Measurements from ENCODE around the gene SBF2. TPM values are rescaled to one million over a fixed set of nuclear protein-coding genes. Genes with fewer than 3 reads are reported as not detected.

The SBF2 gene
- polyA plus RNA-seq, 4 donors: 10.0 to 50.5 (median 15.1) TPM

DNA sequence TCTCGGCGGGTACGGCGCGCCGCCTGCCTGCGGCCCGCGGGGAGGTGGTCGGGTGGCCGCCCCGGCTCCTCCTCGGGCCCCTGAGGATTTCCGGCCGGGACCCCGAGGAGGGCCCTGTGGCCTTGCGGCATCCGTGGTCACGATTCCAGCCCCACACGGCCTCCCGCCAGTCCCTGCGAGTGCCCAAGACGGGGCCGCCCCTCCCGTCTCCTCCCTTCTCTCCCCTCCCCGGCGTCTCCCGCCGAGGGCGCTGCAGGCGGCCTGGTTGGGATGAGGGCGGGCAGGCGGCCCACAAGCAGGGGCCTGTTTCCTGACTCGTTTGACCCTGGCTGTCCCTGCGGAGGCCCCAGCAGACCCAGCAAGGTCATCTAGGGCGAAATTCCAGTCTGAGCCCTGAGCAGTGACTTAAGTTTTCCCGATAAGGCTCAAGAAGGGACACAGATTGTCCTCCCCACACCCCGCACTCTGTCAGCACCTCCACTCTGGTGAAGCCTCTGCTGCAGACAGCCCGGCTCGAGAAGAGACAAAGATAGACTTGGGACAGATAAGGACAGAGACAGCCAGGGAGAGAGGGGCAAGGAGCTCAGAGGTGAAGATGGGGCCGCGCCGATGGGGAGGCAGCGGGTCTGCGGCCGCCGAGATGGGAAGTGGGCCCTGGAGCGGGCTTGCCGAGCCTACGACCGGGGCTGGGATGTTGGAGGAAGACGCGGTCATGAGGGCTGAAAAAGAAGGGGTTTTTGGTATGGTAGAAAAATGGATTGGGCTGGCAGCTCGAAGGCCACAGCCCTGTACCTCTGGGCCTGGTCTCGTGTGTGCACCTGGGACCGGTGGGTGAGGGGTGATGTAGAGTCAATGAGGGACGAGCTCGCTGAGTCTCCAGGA is 535.1 kb downstream of the SBF2 start:
- FAIRE-seq: no peak
- peak; percentile 62 to 85 for DNase-seq
- H3K4me1 ChIP-seq (ENCODE audit: control insufficient read depth in 3 of 3, insufficient read depth in 2 of 3, low read depth in 1 of 3, low read length in 2 of 3): peaks cover 0 to 32% (median 0%) of the 10 kb centered on the region in 3 donors
- no peaks in the 10 kb centered on the region for H3K9me3 ChIP-seq (ENCODE audit: control insufficient read depth in 2 of 2, insufficient read depth in 1 of 2, low read depth in 1 of 2, low read length in 1 of 2)
- no peaks in the 10 kb centered on the region for H3K36me3 ChIP-seq (ENCODE audit: control insufficient read depth in 3 of 3, insufficient read depth in 2 of 3, low read depth in 1 of 3, low read length in 3 of 3)
- peak overlapping the region; percentile 40 to 76 (median 64) for H3K4me3 ChIP-seq (ENCODE audit: low read depth in 1 of 3, low read length in 3 of 3)
- H3K27me3 ChIP-seq (ENCODE audit: control insufficient read depth in 3 of 3, insufficient read depth in 3 of 3, low read length in 3 of 3): no peaks in the 10 kb centered on the region
- peak overlapping the region; percentile 88 to 92 (median 89) for H3K27ac ChIP-seq (ENCODE audit: low read depth in 1 of 3, low read length in 2 of 3)
- WGBS, 3 donors: 11 to 12% (median 12%) methylated on average over 41 to 58 of the region's 58 CpGs

GRCh38 chr11:9757809-9758636 is 536.0 kb downstream of the SBF2 start:
- no peaks in the 10 kb centered on the region for H3K27me3 ChIP-seq (ENCODE audit: control insufficient read depth in 3 of 3, insufficient read depth in 3 of 3, low read length in 3 of 3)
- H3K4me3 ChIP-seq (ENCODE audit: low read depth in 1 of 3, low read length in 3 of 3): peak overlapping the region; percentile 40 to 76 (median 64)
- DNase-seq (peak; percentile 76 to 90), FAIRE-seq (no peak)
- H3K36me3 ChIP-seq (ENCODE audit: control insufficient read depth in 3 of 3, insufficient read depth in 2 of 3, low read depth in 1 of 3, low read length in 3 of 3): no peaks in the 10 kb centered on the region
- peak overlapping the region; percentile 88 to 92 (median 89) for H3K27ac ChIP-seq (ENCODE audit: low read depth in 1 of 3, low read length in 2 of 3)
- H3K4me1 ChIP-seq (ENCODE audit: control insufficient read depth in 3 of 3, insufficient read depth in 2 of 3, low read depth in 1 of 3, low read length in 2 of 3): peaks cover 0 to 39% (median 0%) of the 10 kb centered on the region in 3 donors
- no peaks in the 10 kb centered on the region for H3K9me3 ChIP-seq (ENCODE audit: control insufficient read depth in 2 of 2, insufficient read depth in 1 of 2, low read depth in 1 of 2, low read length in 1 of 2)
- WGBS, 3 donors: 3 to 5% (median 4%) methylated on average over 46 to 64 of the region's 64 CpGs

- Histone ChIP-seq H3K4me3 (ENCODE audit: low read depth in 1 of 3, low read length in 3 of 3) (no peak overlapping the region), H3K27me3 (ENCODE audit: control insufficient read depth in 3 of 3, insufficient read depth in 3 of 3, low read length in 3 of 3) (no peaks in the 10 kb centered on the region), H3K4me1 (ENCODE audit: control insufficient read depth in 3 of 3, insufficient read depth in 2 of 3, low read depth in 1 of 3, low read length in 2 of 3) (peaks cover 0 to 43% (median 0%) of the 10 kb centered on the region in 3 donors), H3K36me3 (ENCODE audit: control insufficient read depth in 3 of 3, insufficient read depth in 2 of 3, low read depth in 1 of 3, low read length in 3 of 3) (no peaks in the 10 kb centered on the region), H3K27ac (ENCODE audit: low read depth in 1 of 3, low read length in 2 of 3) (no peak overlapping the region), H3K9me3 (ENCODE audit: control insufficient read depth in 2 of 2, insufficient read depth in 1 of 2, low read depth in 1 of 2, low read length in 1 of 2) (no peaks in the 10 kb centered on the region)
- DNase-seq (no peak), FAIRE-seq (no peak)
- WGBS, 3 donors: 91 to 96% (median 93%) methylated on average over 6 of the region's 6 CpGs
Observed at GRCh38 chr11:9756878-9757277, 537.1 kb downstream of the SBF2 start.

DNA sequence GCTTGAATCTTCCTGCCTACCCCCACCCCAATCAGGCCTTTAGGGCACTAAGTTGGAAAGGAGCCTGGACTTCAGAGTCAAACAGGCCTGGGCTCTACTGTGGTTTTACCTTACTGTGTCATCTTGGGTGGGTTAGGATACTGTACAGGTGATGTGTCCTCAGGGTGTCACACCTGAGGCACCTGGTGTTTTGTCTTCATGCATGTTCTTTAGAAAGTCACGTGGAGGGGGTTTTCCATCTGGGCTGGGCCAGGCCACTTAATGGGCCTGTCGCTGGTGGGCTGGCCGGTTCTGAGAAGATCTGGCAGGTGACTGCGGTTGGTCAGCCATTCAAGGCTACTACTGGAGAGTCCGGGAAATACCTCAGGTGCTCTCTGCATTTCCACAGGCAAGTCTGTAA is 537.6 kb downstream of the SBF2 start:
- Histone ChIP-seq H3K9me3 (ENCODE audit: control insufficient read depth in 2 of 2, insufficient read depth in 1 of 2, low read depth in 1 of 2, low read length in 1 of 2) (no peaks in the 10 kb centered on the region), H3K4me3 (ENCODE audit: low read depth in 1 of 3, low read length in 3 of 3) (no peak overlapping the region), H3K4me1 (ENCODE audit: control insufficient read depth in 3 of 3, insufficient read depth in 2 of 3, low read depth in 1 of 3, low read length in 2 of 3) (peaks cover 0 to 45% (median 0%) of the 10 kb centered on the region in 3 donors), H3K27me3 (ENCODE audit: control insufficient read depth in 3 of 3, insufficient read depth in 3 of 3, low read length in 3 of 3) (no peaks in the 10 kb centered on the region), H3K36me3 (ENCODE audit: control insufficient read depth in 3 of 3, insufficient read depth in 2 of 3, low read depth in 1 of 3, low read length in 3 of 3) (no peaks in the 10 kb centered on the region), H3K27ac (ENCODE audit: low read depth in 1 of 3, low read length in 2 of 3) (no peak overlapping the region)
- no peak for FAIRE-seq
- no peak for DNase-seq
- 85 to 97% (median 89%) methylated on average over 5 of the region's 5 CpGs for WGBS, 3 donors

DNA sequence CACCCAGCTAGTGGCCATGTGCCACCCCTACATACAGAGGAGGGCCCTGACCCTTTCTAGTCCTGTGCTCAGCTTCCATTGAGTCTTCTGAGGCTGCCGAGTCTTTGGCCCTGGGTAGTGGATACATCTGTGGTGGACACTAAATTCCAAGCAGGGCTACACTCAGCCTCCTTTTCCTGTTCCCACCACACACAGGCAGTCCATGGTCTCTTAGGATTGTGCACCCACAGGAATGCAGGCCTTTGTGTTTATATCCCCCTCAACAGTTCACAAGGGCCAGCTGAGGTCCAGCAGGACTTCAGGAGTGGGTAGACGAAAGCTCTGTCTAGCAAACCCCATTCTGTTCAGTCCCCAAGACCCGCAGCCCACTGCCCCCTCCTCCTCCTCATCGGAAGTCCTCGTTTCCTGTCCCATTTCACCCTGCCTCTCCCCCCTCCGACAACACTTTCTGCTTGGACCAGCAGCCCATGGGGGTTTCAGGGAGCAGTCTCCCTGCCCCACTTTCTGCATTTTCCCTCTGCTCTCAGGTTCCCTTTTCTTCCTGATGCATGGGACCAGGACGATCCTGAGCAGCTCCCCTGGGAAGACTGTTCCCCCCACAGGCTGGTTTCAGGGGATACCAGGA is 538.3 kb downstream of the SBF2 start:
- DNase-seq: no peak
- H3K4me1 ChIP-seq (ENCODE audit: control insufficient read depth in 3 of 3, insufficient read depth in 2 of 3, low read depth in 1 of 3, low read length in 2 of 3): peaks cover 0 to 45% (median 0%) of the 10 kb centered on the region in 3 donors
- H3K4me3 ChIP-seq (ENCODE audit: low read depth in 1 of 3, low read length in 3 of 3): no peak overlapping the region
- H3K27me3 ChIP-seq (ENCODE audit: control insufficient read depth in 3 of 3, insufficient read depth in 3 of 3, low read length in 3 of 3): no peaks in the 10 kb centered on the region
- H3K36me3 ChIP-seq (ENCODE audit: control insufficient read depth in 3 of 3, insufficient read depth in 2 of 3, low read depth in 1 of 3, low read length in 3 of 3): no peaks in the 10 kb centered on the region
- FAIRE-seq: no peak
- WGBS, 3 donors: 44 to 70% (median 61%) methylated on average over 7 of the region's 7 CpGs
- no peaks in the 10 kb centered on the region for H3K9me3 ChIP-seq (ENCODE audit: control insufficient read depth in 2 of 2, insufficient read depth in 1 of 2, low read depth in 1 of 2, low read length in 1 of 2)
- H3K27ac ChIP-seq (ENCODE audit: low read depth in 1 of 3, low read length in 2 of 3): peak overlapping the region in 1 of 3 donors; percentile 19

DNA sequence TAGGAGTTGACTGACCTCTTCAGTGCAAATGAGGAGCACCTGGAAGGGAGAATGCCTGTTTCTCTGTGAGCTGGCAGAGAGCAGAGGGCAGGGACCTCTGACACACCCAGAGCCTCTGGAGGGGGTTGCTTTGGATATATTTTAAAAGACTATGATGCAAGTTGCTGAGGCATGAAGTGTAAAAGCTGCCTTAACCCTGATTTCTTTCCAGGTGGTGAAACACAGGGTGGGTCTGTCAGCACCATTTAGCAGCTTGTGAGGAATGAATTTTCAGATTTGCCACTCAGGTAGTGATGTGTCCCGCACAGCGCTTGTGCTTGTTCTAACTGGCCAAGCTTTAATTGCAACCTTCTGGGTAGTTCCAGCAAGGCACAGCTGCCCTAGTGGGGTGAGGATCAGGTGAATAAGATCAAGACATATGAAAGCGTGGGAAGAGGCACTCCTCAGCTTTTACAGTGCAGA is 540.0 kb downstream of the SBF2 start:
- FAIRE-seq: no peak
- WGBS, 3 donors: 89 to 97% (median 89%) methylated on average over 3 of the region's 3 CpGs
- H3K27ac ChIP-seq (ENCODE audit: low read depth in 1 of 3, low read length in 2 of 3): peak overlapping the region in 2 of 3 donors; percentile 35 to 45

DNA sequence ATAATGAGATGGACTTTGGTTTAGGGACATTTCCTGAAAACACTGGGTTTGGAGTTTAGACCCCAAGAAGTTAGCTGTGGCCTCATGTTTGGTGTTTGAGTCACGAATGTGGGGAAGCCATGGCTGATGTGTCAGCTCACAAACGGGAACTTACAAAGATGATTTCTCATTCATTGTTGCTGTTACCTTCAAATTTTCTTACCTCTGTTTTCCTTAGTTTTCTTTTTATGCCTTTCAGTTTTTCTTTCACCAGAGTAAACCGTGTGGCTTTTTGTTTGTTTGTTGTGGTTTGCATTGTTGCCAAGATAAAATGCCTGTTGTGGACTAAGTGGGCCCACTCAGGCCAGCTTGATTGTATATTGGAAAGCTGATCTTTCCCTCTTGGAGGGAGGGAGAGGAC is 541.0 kb downstream of the SBF2 start:
- FAIRE-seq (no peak), DNase-seq (peak in 1 of 2 donors; percentile 56)
- no peak overlapping the region for H3K4me3 ChIP-seq (ENCODE audit: low read depth in 1 of 3, low read length in 3 of 3)
- H3K27me3 ChIP-seq (ENCODE audit: control insufficient read depth in 3 of 3, insufficient read depth in 3 of 3, low read length in 3 of 3): no peaks in the 10 kb centered on the region
- H3K27ac ChIP-seq (ENCODE audit: low read depth in 1 of 3, low read length in 2 of 3): peak overlapping the region in 1 of 3 donors; percentile 37
- 59 to 70% (median 59%) methylated on average over 3 of the region's 3 CpGs for WGBS, 3 donors
- no peaks in the 10 kb centered on the region for H3K9me3 ChIP-seq (ENCODE audit: control insufficient read depth in 2 of 2, insufficient read depth in 1 of 2, low read depth in 1 of 2, low read length in 1 of 2)
- H3K4me1 ChIP-seq (ENCODE audit: control insufficient read depth in 3 of 3, insufficient read depth in 2 of 3, low read depth in 1 of 3, low read length in 2 of 3): peaks cover 0 to 29% (median 2%) of the 10 kb centered on the region in 3 donors
- peaks cover 0 to 9% (median 0%) of the 10 kb centered on the region in 3 donors for H3K36me3 ChIP-seq (ENCODE audit: control insufficient read depth in 3 of 3, insufficient read depth in 2 of 3, low read depth in 1 of 3, low read length in 3 of 3)

More for the DNA sequence above, 540.0 kb downstream of the SBF2 start:
- H3K4me1 ChIP-seq (ENCODE audit: control insufficient read depth in 3 of 3, insufficient read depth in 2 of 3, low read depth in 1 of 3, low read length in 2 of 3): peaks cover 0 to 30% (median 0%) of the 10 kb centered on the region in 3 donors
- peaks cover 0 to 6% (median 0%) of the 10 kb centered on the region in 3 donors for H3K36me3 ChIP-seq (ENCODE audit: control insufficient read depth in 3 of 3, insufficient read depth in 2 of 3, low read depth in 1 of 3, low read length in 3 of 3)
- peak in 1 of 2 donors; percentile 57 for DNase-seq
- no peaks in the 10 kb centered on the region for H3K27me3 ChIP-seq (ENCODE audit: control insufficient read depth in 3 of 3, insufficient read depth in 3 of 3, low read length in 3 of 3)
- H3K4me3 ChIP-seq (ENCODE audit: low read depth in 1 of 3, low read length in 3 of 3): no peak overlapping the region
- H3K9me3 ChIP-seq (ENCODE audit: control insufficient read depth in 2 of 2, insufficient read depth in 1 of 2, low read depth in 1 of 2, low read length in 1 of 2): no peaks in the 10 kb centered on the region

DNA sequence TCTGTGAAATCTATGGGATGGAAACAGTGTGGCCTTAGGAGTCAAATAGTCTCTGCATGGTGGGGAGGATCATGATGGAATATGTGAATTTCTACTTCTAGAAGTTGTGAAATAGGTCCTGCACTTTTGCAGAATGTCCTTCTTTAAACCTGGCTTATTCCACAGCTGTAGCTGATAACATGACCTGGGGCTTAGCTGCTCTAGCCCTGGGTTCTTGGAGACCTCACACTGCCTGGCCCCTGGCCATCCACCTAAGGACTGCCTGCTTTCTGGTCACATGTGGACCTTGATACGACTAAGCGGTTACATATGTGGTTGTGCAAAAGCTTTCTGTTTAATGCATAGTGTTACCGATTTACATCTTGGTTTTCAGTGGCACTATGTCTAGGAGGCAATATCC is 541.9 kb downstream of the SBF2 start:
- Histone ChIP-seq H3K4me1 (ENCODE audit: control insufficient read depth in 3 of 3, insufficient read depth in 2 of 3, low read depth in 1 of 3, low read length in 2 of 3) (peaks cover 0 to 30% (median 2%) of the 10 kb centered on the region in 3 donors), H3K4me3 (ENCODE audit: low read depth in 1 of 3, low read length in 3 of 3) (no peak overlapping the region), H3K9me3 (ENCODE audit: control insufficient read depth in 2 of 2, insufficient read depth in 1 of 2, low read depth in 1 of 2, low read length in 1 of 2) (no peaks in the 10 kb centered on the region), H3K36me3 (ENCODE audit: control insufficient read depth in 3 of 3, insufficient read depth in 2 of 3, low read depth in 1 of 3, low read length in 3 of 3) (peaks cover 0 to 13% (median 0%) of the 10 kb centered on the region in 3 donors), H3K27me3 (ENCODE audit: control insufficient read depth in 3 of 3, insufficient read depth in 3 of 3, low read length in 3 of 3) (no peaks in the 10 kb centered on the region), H3K27ac (ENCODE audit: low read depth in 1 of 3, low read length in 2 of 3) (peak overlapping the region in 1 of 3 donors; percentile 55)
- FAIRE-seq: no peak
- WGBS, 3 donors: 71 to 80% (median 71%) methylated on average over 3 of the region's 3 CpGs
- DNase-seq: peak in 1 of 2 donors; percentile 58

Measured in small intestine (tissue), 7 donors.